OCI-M2 (cell line): ENCODE data around the gene PRR29.

ENCODE experiments used
- DNase-seq: peaks from one replicate; lab custom pipeline; 2025; ENCODE audit not compliant: unreplicated experiment; lab: John Stamatoyannopoulos, UW

Gene PRR29

GRCh38 chr17:64040206-64040605 lies 42.1 kb downstream of the PRR29 start:
- no peak for DNase-seq

- DNase-seq = no peak
Observed at GRCh38 chr17:64041912-64042311, 43.8 kb downstream of the PRR29 start.

GRCh38 chr17:64042700-64043485 lies 44.7 kb downstream of the PRR29 start:
- DNase-seq = no peak

- no peak for DNase-seq
Observed at GRCh38 chr17:64045176-64045575, 47.0 kb downstream of the PRR29 start.

- no peak for DNase-seq
Observed at GRCh38 chr17:64048805-64049204, 50.7 kb downstream of the PRR29 start.

- no peak for DNase-seq
Observed at GRCh38 chr17:64051153-64051552, 53.0 kb downstream of the PRR29 start.

GRCh38 chr17:64053101-64053500 lies 55.0 kb downstream of the PRR29 start:
- no peak for DNase-seq
